Smooth muscle cell (in vitro differentiated cells): ENCODE measurements around the gene USP21. TPM values are rescaled to one million over a fixed set of nuclear protein-coding genes. Genes with fewer than 3 reads are reported as not detected.

Experiments
- DNase-seq: peaks from one replicate; lab custom pipeline; 2025; ENCODE audit not compliant: unreplicated experiment; lab: John Stamatoyannopoulos, UW
- H2AFZ ChIP-seq: fragments of 200-600 bp; sonication (generic); 2 replicates; pipeline ENCODE4 v1.6.0; 2016; ENCODE audit warnings: antibody characterized with exemption, low read depth, mild to moderate bottlenecking
- H3F3A ChIP-seq: fragments of 200-600 bp; sonication (generic); 2 replicates; pipeline ENCODE4 v1.6.0; 2017; ENCODE audit warnings: antibody characterized with exemption, low read depth
- H3K27ac ChIP-seq: fragments of 200-600 bp; sonication (generic); 2 replicates; pipeline ENCODE4 v1.5.1; 2016; ENCODE audit warnings: low read depth, mild to moderate bottlenecking
- H3K27me3 ChIP-seq: fragments of 200-600 bp; sonication (generic); 2 replicates; pipeline ENCODE4 v1.6.1; 2016; ENCODE audit warnings: low read depth, mild to moderate bottlenecking
- H3K36me3 ChIP-seq: fragments of 200-600 bp; sonication (generic); 2 replicates; pipeline ENCODE4 v1.5.1; 2016; ENCODE audit warnings: low read depth
- H3K4me1 ChIP-seq: fragments of 200-600 bp; sonication (generic); 2 replicates; pipeline ENCODE4 v1.5.1; 2016; ENCODE audit warnings: low read depth
- H3K4me2 ChIP-seq: fragments of 200-600 bp; sonication (generic); 2 replicates; pipeline ENCODE4 v1.6.0; 2016; ENCODE audit warnings: mild to moderate bottlenecking
- H3K4me3 ChIP-seq: fragments of 200-600 bp; sonication (generic); 2 replicates; pipeline ENCODE4 v1.5.1; 2016; ENCODE audit warnings: mild to moderate bottlenecking
- H3K79me2 ChIP-seq: fragments of 200-600 bp; sonication (generic); 2 replicates; pipeline ENCODE4 v1.6.0; 2016; ENCODE audit warnings: low read depth, mild to moderate bottlenecking
- H3K9ac ChIP-seq: fragments of 200-600 bp; sonication (generic); 2 replicates; pipeline ENCODE4 v1.6.0; 2016; ENCODE audit warnings: low read depth
- H3K9me3 ChIP-seq: fragments of 200-600 bp; sonication (generic); replicated peaks from 2 replicates; pipeline ENCODE4 v1.5.1; 2016; ENCODE audit warnings: low read depth
- H4K20me1 ChIP-seq: fragments of 200-600 bp; sonication (generic); 2 replicates; pipeline ENCODE4 v1.6.0; 2016; ENCODE audit warnings: low read depth
- CTCF ChIP-seq: fragments of 200-600 bp; sonication (generic); IDR thresholded peaks from 2 replicates; pipeline ENCODE4 v1.5.1; 2017; ENCODE audit warnings: borderline replicate concordance, mild to moderate bottlenecking, antibody characterized with exemption; ENCODE audit not compliant: insufficient read depth, poor library complexity, severe bottlenecking
- WGBS: methylation state at CpG from one replicate; pipeline ENCODE4 v1.1.7; 2016; ENCODE audit warnings: low lambda C conversion rate; 5-methylcytosine and 5-hydroxymethylcytosine counted together
- polyA plus RNA-seq: library from polyadenylated mRNA; unstranded; fragments of >200 nt; fragmentation: Nextera tagmentation; extraction: Ambion mirVana; gene quantifications from 2 replicates; pipeline ENCODE4 v1.2.1, GENCODE V29; 2016
- total RNA-seq: library from RNA; depleted of rRNA; stranded (reverse); fragments of >200 nt; gene quantifications from 2 replicates; pipeline ENCODE4 v1.2.3, GENCODE V29; 2014

Gene USP21
- total and polyA plus RNA-seq, 2 experiments from 2014 or later = 10.7 to 25.4 TPM

DNA sequence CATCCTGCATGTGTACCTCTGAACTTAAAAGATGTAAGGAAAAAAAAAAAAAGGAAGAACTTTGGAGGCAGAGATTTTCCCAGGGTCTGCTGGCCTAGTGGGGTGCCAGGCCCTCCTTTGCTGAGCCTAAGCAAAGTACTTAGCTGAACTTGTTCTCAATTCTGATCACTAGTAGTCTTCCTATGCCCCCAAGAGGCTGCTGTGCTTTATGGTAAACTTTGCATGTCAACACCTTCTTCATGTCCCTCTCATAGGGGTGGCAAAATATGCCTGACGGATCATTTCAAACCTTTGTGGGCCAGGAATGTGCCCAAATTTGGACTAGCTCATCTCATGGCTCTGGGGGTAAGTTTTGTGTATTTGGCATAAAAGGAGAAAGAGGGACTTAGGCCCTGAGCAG lies 1.4 kb upstream of the USP21 start:
- no peaks in the 10 kb centered on the region for H3K36me3 ChIP-seq
- peaks cover 10% of the 10 kb centered on the region for H3K79me2 ChIP-seq
- no peak for DNase-seq
- H3K27ac ChIP-seq = no peak overlapping the region
- H3K4me3 ChIP-seq = no peak overlapping the region
- no peaks in the 10 kb centered on the region for H3K27me3 ChIP-seq
- no peaks in the 10 kb centered on the region for H3K9me3 ChIP-seq
- no peak overlapping the region for H3K9ac ChIP-seq
- WGBS = 96% methylated on average over 1 of the region's 1 CpG
- no peaks in the 10 kb centered on the region for H4K20me1 ChIP-seq
- TF ChIP-seq CTCF = no peak
- no peak overlapping the region for H2AFZ ChIP-seq
- no peaks in the 10 kb centered on the region for H3F3A ChIP-seq
- peaks cover 11% of the 10 kb centered on the region for H3K4me1 ChIP-seq
- H3K4me2 ChIP-seq = no peak overlapping the region

GRCh38 chr1:161158316-161159010 lies 837 bp upstream of the USP21 start:
- H3K4me2 ChIP-seq = peak overlapping the region; percentile 99
- peak overlapping the region; percentile 75 for H3K9ac ChIP-seq
- no peaks in the 10 kb centered on the region for H3F3A ChIP-seq
- peaks cover 11% of the 10 kb centered on the region for H3K4me1 ChIP-seq
- no peak for TF ChIP-seq CTCF
- no peaks in the 10 kb centered on the region for H4K20me1 ChIP-seq
- peak overlapping the region; percentile 69 for H3K27ac ChIP-seq
- DNase-seq = no peak
- H2AFZ ChIP-seq = no peak overlapping the region
- H3K27me3 ChIP-seq = no peaks in the 10 kb centered on the region
- H3K4me3 ChIP-seq = peak overlapping the region; percentile 81
- peaks cover 10% of the 10 kb centered on the region for H3K79me2 ChIP-seq
- H3K36me3 ChIP-seq = no peaks in the 10 kb centered on the region
- H3K9me3 ChIP-seq = no peaks in the 10 kb centered on the region
- 89% methylated on average over 9 of the region's 9 CpGs for WGBS

- no peaks in the 10 kb centered on the region for H3K9me3 ChIP-seq
- DNase-seq = no peak
- 17% methylated on average over 11 of the region's 11 CpGs for WGBS
- H3K79me2 ChIP-seq = peaks cover 6% of the 10 kb centered on the region
- H3K27me3 ChIP-seq = no peaks in the 10 kb centered on the region
- peak overlapping the region; percentile 99 for H3K4me2 ChIP-seq
- peak overlapping the region; percentile 75 for H3K9ac ChIP-seq
- H3K27ac ChIP-seq = peak overlapping the region; percentile 69
- peak overlapping the region; percentile 81 for H3K4me3 ChIP-seq
- H3K4me1 ChIP-seq = peaks cover 7% of the 10 kb centered on the region
- H2AFZ ChIP-seq = peak overlapping the region; percentile 17
- H3K36me3 ChIP-seq = no peaks in the 10 kb centered on the region
- H3F3A ChIP-seq = peaks cover 2% of the 10 kb centered on the region
- H4K20me1 ChIP-seq = no peaks in the 10 kb centered on the region
- TF ChIP-seq CTCF = no peak
These were observed 578 bp downstream of the USP21 start for GRCh38 chr1:161159913-161160243.

DNA sequence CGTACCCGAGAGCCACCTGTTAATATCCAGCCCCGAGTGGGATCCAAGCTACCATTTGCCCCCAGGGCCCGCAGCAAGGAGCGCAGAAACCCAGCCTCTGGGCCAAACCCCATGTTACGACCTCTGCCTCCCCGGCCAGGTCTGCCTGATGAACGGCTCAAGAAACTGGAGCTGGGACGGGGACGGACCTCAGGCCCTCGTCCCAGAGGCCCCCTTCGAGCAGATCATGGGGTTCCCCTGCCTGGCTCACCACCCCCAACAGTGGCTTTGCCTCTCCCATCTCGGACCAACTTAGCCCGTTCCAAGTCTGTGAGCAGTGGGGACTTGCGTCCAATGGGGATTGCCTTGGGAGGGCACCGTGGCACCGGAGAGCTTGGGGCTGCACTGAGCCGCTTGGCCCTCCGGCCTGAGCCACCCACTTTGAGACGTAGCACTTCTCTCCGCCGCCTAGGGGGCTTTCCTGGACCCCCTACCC lies 1.4 kb downstream of the USP21 start:
- Histone ChIP-seq H3K4me2 (no peak overlapping the region), H3K4me3 (no peak overlapping the region)

More for the DNA sequence above, 1.4 kb downstream of the USP21 start:
- Histone ChIP-seq H3K79me2 (no peaks in the 10 kb centered on the region), H3K36me3 (no peaks in the 10 kb centered on the region), H3K27me3 (no peaks in the 10 kb centered on the region), H4K20me1 (no peaks in the 10 kb centered on the region), H3K4me1 (peaks cover 10% of the 10 kb centered on the region), H3K9me3 (no peaks in the 10 kb centered on the region), H3K27ac (no peak overlapping the region), H3F3A (peaks cover 10% of the 10 kb centered on the region), H2AFZ (no peak overlapping the region), H3K9ac (no peak overlapping the region)
- DNase-seq = no peak
- no peak for TF ChIP-seq CTCF
- WGBS = 96% methylated on average over 22 of the region's 22 CpGs
